NAMALWA (cell line): ENCODE data around the gene NREP.

ENCODE experiments used
- DNase-seq: peaks from one replicate; pipeline ENCODE4 v3.0.0-alpha.2; 2015; ENCODE audit warnings: low spot score

NREP gene, protein sequence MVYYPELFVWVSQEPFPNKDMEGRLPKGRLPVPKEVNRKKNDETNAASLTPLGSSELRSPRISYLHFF

DNA sequence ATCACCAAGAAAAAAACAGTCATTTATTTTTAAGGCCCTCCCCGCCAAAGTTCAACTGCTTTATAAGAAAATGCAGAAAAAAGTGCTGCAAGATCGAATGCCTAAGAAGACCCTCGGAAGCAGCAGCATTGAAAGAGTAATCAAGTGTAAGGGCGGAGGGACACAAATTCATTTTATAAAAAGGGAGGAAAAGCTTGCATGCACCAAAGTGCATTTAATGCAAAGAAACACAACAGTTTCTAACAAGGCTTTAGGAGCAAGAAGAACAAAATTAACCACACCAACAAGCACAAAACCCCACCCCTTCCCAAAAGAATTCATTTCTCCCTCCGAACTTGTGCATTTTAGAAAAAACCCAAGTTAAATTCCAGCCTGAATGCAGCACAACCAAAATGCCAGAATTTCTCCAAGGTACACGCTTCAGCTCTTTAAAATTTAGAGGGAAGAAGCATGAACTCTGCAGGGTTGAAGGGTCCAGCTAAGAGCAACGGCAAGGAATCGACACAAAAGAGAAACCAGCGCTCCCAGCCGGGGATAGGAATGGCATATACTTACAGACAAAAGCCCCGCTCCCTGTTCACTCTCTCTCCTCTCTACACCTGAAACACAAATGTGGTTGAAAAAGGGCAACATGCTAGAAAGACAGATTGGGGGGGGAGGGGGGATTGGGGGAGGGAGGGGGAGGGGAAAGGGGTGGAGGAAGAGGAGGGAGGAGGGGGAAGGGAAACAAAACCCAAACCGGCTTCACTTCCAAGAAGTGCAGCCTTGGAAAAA is at the start of gene NREP:
NREP (minus strand) TSS at position 614 of the 774 bp plus-strand sequence. CDS start 1,422 bp downstream, outside the sequence.
- peak; percentile 62 for DNase-seq

DNA sequence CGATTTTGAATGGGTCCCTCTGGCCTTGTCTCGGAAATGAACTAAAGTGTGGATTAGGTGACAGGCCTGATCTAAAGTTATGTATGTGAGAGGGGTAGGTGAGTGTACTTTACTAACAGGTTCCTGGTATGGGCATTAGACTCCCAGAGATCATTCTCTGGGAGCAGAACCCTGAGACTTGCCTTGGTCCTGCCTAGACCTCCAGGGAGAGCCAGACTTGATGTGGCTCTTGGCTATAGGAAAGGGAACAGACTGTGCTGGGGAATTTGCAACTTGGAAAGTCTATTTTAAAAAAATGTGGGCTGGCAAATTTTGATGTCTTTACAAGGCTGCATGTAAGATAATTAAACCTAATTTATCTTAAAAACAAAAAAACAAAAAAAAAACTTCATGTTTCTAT is 49.8 kb upstream of the NREP start:
- no peak for DNase-seq

DNA sequence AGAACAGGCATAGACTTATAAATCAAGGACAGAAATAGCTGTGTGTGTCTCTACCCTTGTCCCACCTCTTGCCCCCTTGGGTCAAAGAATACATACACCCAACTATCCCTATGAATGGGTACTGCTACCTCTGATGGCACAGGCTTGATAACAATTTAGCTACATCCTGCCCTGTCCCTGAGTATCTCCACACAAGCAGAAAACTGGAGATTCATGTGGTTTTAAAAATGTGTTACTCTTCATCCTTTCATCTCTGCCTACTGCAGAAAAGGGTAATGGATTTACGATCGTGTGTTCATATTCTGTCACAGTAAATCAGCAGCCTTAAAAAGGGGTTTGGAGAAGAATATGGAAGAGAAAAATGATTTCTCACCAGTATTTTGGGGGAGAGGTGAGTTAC is 49.2 kb upstream of the NREP start:
- no peak for DNase-seq

DNA sequence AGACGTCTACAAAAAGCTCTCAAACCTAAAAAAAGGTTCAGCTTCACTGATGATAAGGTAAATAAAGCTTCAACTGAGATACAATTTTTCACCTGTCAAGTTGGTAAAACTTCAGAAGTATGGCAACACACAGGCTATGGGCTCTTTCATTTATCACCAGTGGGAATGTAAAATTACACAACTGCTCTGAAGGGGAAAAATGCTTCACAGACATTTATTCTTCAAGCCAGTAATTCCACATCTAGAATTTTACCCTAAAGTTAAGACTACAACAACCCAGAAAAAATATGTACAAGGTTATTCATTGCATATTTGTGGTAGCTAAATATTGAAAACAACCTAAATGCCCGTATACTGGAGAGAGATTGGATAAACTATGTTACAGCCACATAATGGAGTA is 48.1 kb upstream of the NREP start:
- no peak for DNase-seq

DNA sequence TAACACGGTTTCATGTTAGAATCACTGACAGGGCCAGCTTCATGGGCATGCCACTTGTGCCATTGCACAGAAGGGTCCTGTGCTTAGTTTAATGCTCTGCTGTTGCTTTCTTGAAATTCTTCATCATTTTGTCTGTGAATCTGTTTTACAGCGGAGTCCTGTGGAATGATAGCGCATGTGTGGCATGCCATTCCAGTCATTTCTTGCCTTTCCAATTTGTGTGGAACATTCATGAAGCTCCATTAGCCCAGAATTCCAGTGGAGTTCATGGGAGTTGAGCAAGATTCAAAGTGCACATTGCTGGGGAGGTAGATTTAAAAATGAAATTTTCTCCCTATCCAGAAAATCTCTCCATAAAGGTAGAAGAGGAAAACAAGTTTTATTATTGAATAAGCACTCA is 43.4 kb upstream of the NREP start:
- no peak for DNase-seq

DNA sequence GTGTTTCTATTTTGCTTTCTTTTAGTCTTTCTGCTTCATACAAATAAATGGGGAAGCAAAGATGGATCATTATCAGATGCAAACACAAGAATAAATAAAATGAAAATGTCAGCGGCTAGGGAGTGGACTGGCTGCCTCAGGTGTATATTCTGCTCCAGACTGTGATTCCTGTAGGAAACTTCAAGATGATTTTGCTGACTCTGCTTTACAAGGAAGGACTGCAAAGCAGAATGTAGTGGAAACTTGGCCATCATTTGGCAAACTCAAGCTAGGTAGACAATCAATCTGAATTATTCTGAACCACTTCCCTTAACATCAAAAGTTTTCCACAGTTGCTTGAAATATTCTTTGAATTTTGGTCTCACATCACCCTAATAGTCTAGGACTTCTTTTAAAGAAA is 38.1 kb upstream of the NREP start:
- no peak for DNase-seq

DNA sequence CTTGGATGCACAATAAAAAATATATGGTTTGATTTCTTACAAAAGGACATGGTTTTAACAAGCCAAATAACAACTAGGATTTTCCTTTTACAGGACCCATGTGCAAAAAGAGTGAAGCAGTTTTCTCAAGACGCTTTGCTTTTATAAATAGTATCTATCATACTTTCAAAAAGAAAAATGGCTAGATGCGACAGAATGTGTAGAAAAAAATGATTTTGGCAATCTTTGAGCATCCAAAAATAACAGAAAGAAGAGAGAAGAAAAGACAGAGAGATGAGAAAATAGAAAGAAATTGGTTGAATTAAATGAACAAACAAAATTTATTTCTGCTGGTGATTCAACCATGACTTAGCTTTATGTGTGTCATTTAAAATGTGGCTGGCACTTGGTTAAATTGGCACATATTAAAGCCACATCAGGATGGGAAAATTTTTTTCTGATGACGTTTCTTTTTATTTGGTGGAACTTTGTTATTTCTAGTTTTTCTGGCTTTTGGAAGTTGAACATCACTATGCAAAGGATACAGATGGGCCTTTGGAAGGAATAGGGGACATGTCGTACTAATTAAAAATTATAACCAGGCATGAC is 35.6 kb upstream of the NREP start:
- no peak for DNase-seq

DNA sequence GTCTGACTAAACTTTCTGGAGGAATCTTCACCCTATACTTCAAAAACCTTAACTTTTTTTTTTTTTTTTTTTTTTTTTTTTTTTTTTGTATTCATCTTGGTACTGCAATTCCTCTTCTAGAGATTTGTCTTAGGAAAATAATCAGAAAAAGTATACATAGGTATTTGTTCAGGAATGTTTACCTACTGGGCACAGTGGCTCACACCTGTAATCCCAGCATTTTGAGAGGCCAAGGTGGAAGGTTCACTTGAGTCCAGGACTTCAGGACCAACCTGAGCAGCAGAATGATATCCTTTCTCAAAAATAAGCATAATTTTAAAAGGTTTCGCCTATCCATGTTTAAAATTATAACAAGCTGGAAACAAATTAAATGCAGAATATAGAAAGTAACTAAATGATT is 33.3 kb upstream of the NREP start:
- no peak for DNase-seq

DNA sequence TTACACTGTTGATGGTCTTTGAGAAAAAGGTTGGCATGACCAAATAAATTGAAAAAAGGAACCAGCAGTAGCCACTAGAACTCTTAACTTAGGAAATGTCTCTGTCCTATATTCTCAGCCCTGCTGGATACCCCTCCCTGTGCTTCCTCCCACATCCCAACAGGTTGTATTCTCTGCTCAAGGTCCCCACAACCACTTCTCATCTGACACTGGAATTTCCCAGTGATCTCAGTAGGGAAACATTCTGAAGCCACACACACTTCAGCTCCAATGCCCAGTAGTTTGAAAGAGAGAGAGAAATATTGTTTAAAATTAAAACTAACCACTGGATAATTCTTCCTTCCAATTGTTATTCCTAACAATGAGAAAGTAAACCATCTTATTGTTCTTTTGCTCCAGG is 30.0 kb upstream of the NREP start:
- DNase-seq, result no peak

DNA sequence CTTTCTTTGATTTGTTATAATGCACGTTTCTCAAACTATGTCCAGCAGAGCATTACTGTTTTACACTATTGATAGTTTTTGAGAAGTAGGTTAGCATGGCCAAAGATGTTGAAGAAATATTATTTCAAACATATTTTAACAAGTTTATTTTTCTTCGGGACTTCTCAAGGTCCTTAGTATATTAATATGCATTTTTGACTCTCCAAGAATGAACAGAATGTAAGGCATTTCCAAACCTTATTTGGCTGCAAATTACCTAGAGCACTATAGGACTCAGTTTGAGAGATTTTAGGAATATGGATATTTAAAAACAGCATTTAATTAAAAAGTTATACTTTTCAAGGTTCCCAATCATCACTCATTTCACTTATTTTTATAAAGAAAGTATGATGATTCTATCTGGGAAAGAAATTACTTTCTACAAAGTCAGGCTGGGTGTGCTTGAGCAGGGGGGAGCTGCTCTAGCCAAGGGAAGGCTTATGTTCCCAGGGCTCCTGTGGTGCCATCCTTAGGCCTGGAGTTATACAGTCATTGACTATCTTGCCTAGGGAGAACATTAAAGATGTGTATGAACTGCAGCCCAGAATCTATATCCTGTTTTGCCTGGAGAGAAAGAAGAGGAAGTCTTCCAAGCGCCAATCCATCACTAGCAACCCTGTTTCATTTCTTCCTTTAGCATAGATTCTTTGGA is 27.6 kb upstream of the NREP start:
- no peak for DNase-seq

DNA sequence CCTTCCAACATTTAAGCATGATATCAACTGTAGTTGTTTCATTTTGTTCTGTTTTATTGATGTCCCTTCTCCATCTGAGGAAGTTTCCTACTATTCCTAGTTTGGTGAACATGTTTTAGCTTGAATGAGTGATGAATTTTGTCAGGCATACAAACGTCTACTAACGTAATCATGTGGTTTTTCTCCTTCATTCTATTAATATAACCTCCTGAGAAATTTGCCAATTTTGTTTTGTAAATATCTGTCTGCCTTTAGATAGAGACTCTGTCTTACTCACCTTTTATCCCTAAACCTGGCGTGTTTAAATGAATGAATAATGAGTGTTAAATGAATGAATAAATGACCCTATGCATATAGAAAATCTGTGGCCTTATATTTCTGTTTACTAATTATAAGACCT is 26.5 kb upstream of the NREP start:
- no peak for DNase-seq

DNA sequence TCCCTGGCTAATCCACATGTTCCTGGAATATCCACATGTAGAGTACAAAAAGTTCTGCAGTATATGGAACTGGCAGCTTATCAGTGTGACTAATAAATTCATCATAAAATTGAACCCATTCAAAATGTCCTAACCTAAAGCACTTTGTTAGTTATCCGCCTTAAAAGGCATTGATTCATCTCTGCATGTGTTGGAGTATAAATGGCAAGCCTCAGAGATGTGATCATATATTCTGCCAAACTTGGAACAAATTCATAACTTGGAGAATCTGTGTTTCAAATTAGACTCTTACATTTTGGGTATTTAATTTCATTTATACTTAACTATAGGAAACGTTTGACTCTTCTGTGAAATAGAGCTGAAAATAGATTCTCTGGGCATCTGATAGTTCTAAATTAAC is 25.2 kb upstream of the NREP start:
- no peak for DNase-seq

DNA sequence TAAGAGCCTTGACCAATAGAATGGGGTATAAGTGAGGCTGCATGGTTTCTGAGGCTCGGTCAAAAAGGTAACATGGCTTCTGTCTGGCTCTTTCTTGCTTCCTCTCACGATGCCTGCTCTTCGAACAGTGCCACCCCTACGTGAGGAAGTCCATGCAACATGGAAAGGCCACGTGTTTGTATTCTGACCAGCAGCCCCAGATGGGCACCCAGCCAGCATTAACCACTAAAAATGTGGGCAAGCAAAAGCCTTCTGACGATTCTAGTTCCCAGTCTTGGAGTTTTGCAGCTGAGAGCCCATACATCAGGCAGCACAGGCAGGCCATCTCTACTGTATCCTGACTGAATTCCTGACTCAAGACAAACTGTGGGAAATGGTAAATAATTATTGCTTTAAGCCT is 24.2 kb upstream of the NREP start:
- DNase-seq, result no peak

DNA sequence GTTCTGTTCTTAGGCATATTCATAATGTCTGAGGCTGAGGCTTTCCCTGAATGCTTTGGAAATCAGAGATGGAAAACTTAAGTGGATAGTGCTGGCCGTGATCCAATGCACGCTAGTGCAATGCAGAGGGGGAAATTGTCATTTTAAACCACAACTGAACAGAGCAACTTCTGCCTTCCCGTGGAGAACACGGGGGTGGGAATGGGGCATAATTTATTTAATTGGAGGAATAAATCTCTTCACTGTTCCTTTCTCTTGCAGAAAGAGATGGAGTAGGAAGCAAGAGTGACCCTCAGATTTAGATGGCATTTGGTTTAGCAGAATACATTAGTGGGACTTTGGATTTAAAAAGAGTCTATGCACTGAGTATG is 22.9 kb upstream of the NREP start:
- no peak for DNase-seq

DNA sequence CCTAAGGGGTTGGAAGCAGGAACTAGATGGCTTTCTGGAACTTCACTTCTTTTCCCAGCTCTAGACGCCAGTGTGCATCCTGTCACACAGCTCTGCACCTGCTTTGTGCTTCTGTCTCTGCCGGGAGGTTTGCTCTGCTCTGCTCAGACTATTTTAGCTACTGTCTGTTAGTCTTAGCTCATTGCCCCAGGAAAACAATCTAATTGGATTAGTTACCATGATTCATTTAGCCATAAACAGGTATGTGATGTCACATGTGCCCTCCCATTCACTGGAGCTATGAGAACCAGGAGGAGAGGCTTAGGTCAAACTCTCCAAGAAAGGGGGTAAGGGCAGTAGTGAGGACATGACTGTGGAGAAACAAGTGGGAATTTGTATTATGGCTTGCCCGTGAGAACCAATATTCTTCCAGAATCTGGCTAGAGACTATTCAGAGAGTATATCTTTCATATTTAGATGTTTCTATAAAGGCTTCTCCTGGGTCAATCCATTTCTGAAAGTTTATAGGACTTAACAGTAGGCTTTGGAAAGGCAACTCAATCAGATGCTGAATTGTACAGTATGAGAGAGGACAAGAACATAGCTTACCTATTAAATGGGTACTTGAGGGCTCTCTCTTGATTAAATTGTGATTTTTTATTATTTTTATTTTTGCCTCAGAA is 22.4 kb upstream of the NREP start:
- DNase-seq, result peak; percentile 20

DNA sequence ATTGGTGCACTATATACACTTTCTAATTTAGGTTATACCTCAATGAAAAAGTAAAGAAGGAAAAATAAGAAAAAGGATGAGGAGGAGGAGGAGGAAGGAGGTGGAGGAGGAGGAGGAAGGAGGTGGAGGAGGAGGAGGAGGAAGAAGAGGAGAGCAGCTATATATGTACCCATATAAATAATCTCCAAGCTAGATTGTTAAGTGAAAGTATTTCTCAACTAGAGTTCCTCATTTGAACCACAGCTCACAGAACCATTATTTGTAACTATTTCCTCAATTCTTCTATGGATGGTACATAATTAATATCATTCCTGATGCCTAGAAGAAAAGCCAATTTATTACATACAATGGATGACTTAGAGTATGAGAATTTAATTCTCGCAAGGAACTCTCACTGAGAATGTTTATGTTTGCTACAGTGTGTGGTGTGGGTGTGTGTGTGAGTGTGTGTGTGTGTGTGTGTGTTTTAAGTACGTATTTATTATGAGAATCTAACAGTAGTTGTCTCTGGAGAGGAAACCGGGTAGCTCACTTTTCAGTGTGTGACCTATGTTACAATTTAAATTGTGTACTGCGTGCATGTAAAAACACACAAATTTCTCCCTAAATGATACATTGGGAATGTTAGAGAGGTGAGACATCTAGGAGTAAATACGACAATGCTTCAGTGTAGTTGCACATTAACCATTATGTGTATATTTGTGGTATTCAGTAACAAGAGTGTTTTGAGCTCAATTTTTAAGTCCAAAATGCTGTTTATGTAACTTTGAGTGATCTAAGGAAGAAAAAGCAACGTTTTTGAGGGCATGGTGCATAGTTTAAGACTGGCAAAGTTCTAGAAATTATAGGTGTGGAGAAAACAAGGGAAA is 20.2 kb upstream of the NREP start:
- no peak for DNase-seq

DNA sequence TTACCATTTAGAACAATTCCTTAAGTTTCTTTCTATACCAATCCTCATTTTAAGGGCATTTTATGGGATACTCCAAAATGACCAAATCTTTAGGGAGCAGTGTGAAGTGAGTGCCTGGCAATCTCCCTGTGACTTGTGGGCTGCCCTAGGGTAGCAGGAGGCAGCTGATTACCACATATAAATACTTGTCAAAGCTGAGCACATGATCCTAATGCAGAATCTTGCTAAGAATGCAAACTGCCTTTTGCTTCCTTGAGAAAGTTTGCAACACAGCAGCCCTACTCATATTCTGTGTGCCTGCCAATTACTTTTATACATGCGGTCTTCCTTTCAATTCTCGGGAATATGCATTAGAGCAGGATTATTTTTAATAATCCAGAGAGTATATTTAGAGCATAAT is 18.2 kb upstream of the NREP start:
- DNase-seq, result no peak

DNA sequence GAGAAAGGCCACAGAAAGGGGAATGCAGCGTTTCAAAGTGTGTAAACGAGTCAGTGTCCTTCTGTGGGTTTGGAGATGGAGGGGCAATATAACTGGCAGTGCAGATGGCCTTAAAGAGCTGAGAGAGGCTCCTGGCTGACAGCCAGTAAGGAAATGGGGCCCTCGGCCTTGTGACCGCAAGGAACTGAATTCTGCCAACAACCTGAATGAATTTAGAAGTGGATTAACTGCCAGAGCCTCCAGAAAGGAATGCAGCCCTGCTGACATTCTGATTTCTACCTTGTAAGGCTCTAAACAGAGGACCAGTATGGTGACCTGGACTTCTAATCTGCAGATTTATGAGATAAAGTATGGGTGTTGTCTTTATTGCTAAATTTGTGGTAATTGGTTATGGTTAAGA is 17.5 kb upstream of the NREP start:
- DNase-seq, result peak; percentile 76

DNA sequence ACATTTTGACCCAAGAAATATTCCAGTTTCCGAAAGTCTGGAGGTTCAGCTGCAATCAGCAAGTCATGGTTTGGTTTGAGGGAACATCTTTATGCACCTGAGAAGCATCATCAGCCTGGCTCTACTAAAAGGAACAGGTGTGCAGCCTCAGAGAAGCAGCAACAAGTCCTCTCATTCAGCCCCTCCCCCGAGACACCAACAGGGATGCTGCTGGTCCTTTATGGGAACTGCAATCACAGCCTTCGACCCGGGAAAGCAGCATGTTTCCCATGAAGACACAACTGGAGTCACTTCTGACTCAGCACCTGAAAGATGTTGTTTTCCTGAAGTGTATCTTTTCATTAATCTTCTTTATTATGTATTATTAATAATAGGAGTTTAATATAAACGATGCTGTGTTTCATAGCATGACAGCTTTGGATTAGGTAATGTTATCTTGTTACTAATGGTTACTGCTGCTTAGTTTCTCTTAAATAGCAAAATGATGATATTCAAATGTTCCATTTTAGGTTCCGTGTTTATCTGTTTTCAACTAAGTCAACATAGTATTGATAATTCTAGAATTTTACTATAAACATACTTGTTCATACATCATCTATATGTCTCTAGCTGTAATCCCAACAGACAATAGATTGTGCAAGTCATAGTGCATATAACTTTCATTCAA is 15.6 kb upstream of the NREP start:
- no peak for DNase-seq

DNA sequence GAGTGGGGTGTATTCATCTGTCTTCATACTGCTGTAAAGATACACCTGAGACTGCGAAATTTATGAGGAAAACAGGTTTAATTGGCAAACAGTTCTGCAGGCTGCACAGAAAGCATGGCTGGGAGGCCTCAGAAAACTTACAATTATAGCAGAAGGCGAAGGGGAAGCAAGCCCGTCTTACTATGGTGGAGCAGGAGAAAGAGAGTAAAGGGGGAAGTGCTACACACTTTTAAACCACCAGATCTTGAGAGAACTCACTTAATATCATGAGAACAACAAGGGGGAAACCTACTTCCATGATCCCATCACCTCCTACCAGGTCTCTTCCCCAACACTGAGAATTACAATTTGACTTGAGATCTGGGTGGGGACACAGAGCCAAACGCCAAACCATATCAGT is 12.5 kb upstream of the NREP start:
- no peak for DNase-seq
